H1 (cell line): ENCODE measurements around the gene ENOSF1. TPM values are rescaled to one million over a fixed set of nuclear protein-coding genes. Genes with fewer than 3 reads are reported as not detected.

Experiments used
- TAF1 ChIP-seq: IDR thresholded peaks from 2 replicates; pipeline ENCODE4 v1.6.1; 2011; ENCODE audit warnings: mild to moderate bottlenecking, low read depth, low read length
- polyA plus RNA-seq, 7 experiments: library from polyadenylated mRNA; depleted of rRNA in 3 of 7; stranded (reverse) in 5 of 7; unstranded in 2 of 7; fragments of >200 nt in 5 of 7; fragments of 200-250 nt in 2 of 7; gene quantifications; 1 replicate in 5 of 7; 2 replicates in 1 of 7; 4 replicates in 1 of 7; pipeline versions ENCODE4 v1.2.1 to v1.2.3, GENCODE V29; 2011 to 2013; ENCODE audit warnings: missing spikeins in 2 of 7, mixed read lengths in 2 of 7
- total RNA-seq: library from RNA; stranded (reverse); fragmentation: NEBNext Ultra II Directional; extraction: Animal tissue kit (Norgen Biotek cat#: 25700); gene quantifications from 2 replicates; pipeline ENCODE4 v1.2.1, GENCODE V29; 2021
- TF ChIP-seq, protein P1 (sequence below): IDR thresholded peaks from 2 replicates; pipeline ENCODE4 v1.6.1; 2012; ENCODE audit warnings: inconsistent platforms

Gene ENOSF1
- total and polyA plus RNA-seq, 2 of the 8 experiments (the other 6 are each of a cell fraction or from before 2014, with no cell fraction given), result 15.4 to 26.4 TPM

DNA sequence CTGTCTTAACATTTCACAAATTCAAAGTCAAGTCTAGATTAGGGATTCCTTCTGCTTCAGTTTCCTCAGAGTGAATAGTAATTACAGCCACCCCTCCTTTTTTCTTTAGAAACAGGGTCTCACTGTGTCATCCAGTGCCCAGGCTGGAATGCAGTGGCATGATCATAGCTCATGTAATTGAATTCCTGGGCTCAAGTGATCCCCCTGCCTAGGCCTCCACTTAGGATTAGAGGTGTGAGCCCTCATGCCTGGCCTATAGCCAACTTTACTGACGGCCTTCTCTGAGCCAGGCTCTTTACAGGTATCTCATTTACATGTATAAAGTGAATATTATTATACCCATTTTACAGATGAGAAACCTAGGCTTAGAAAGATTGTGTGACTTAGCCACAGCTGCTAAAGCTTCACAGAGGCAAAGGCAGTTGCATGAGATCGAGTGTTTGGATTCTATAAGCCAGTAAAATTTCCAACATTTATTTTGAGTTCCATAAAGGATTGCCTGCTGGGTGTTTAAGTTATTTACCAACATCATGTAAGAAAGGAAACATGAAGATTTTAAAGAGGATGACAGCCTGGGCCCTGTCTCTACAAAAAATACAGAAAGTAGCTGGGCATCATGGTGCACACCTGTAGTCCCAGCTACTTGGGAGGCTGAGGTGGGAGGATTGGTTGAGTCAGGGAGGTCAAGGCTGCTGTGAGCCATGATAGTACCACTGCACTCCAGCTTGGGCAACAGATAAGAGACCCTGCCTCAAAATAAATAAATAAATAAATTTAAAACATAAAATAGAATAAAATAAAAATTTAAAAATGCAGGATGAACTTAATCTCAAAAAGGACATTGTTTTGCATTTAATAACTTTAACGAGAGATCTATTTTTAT, 1.8 kb downstream of the ENOSF1 start (continued):
- TF ChIP-seq, protein P1, sequence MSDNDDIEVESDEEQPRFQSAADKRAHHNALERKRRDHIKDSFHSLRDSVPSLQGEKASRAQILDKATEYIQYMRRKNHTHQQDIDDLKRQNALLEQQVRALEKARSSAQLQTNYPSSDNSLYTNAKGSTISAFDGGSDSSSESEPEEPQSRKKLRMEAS, result no peak
- TF ChIP-seq TAF1, result no peak
